Nephron progenitor cell (in vitro differentiated cells): ENCODE measurements around the gene TSEN34.
A peak's percentile ranks its signal among the peaks of the same experiment; 100 is the strongest.

Experiments used
- DNase-seq: peaks from one replicate; pipeline ENCODE4 v3.0.0; 2021
- H3K27ac Mint-ChIP-seq: 2 replicates; pipeline ENCODE4 v1.8.0; 2021; ENCODE audit warnings: mild to moderate bottlenecking, moderate library complexity, mixed read lengths
- H3K27me3 Mint-ChIP-seq: 2 replicates; pipeline ENCODE4 v1.8.0; 2021; ENCODE audit warnings: mild to moderate bottlenecking, low read depth, mixed read lengths; ENCODE audit not compliant: poor library complexity
- H3K36me3 Mint-ChIP-seq: 2 replicates; pipeline ENCODE4 v1.8.0; 2021; ENCODE audit warnings: low read depth, mixed read lengths
- H3K4me1 Mint-ChIP-seq: 2 replicates; pipeline ENCODE4 v1.8.0; 2021; ENCODE audit warnings: mixed read lengths
- H3K4me3 Mint-ChIP-seq: 2 replicates; pipeline ENCODE4 v1.8.0; 2021; ENCODE audit warnings: mild to moderate bottlenecking, moderate library complexity, mixed read lengths
- H3K9me3 Mint-ChIP-seq: 2 replicates; pipeline ENCODE4 v1.8.0; 2021; ENCODE audit warnings: mild to moderate bottlenecking, moderate library complexity, mixed read lengths
- CTCF ChIP-seq: fragments of 200-600 bp; sonication (generic); IDR thresholded peaks from 2 replicates; pipeline ENCODE4 v1.5.0; 2021; ENCODE audit warnings: antibody characterized with exemption

The TSEN34 gene

DNA sequence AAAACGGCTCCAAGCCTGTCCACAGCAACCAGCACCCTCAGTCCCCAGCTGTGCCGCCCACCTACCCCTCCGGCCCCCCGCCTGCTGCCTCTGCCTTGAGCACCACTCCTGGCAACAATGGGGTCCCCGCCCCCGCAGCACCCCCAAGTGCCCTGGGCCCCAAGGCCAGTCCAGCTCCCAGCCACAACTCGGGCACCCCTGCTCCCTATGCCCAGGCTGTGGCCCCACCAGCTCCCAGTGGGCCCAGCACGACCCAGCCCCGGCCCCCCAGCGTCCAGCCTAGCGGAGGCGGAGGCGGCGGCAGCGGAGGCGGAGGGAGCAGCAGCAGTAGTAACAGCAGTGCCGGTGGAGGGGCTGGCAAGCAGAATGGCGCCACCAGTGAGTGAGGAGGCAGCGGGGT is 43.0 kb upstream of the TSEN34 start:
- H3K4me3 Mint-ChIP-seq: no peak overlapping the region
- no peak for DNase-seq
- H3K36me3 Mint-ChIP-seq: peaks cover 55% of the 10 kb centered on the region
- peaks cover 3% of the 10 kb centered on the region for H3K27me3 Mint-ChIP-seq
- no peaks in the 10 kb centered on the region for H3K4me1 Mint-ChIP-seq
- no peaks in the 10 kb centered on the region for H3K9me3 Mint-ChIP-seq
- no peak overlapping the region for H3K27ac Mint-ChIP-seq
- no peak for TF ChIP-seq CTCF

DNA sequence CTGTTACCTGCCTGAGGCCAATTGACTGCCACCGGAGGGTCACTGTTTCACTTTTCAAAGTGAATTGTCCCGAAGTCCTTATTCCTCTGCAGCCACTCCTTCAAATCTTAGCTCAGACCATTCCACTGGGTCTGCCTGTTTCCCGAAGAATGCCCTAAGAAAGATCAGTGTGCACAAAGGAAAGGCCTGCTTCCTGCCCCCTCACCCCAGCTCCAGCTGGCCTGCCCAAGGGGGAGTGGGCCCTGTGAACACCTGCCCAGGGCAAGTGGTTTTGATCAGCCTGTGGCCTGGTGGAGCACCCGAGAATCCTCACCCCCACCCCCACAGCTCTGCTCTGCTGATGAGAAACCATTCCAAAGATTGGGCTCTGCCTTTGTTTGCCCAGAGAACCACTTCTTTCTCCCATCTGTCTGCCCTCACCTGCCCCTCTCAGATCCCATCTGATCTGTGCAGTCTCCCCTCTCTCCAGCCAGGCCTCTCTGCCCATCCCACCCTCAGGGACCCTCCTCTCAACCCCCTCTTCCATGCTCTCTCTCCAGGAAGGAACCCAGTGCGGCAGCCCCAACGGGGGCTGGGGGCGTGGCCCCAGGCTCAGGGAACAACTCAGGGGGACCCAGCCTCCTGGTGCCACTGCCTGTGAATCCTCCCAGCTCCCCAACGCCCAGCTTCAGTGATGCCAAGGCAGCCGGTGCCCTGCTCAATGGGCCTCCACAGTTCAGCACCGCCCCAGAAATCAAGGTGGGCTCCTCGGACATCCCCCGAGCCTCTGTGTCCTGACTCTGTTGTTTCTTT is 41.9 kb upstream of the TSEN34 start:
- peaks cover 53% of the 10 kb centered on the region for H3K36me3 Mint-ChIP-seq
- no peaks in the 10 kb centered on the region for H3K4me1 Mint-ChIP-seq
- H3K27me3 Mint-ChIP-seq: peaks cover 3% of the 10 kb centered on the region
- no peak for TF ChIP-seq CTCF
- no peak for DNase-seq
- H3K9me3 Mint-ChIP-seq: no peaks in the 10 kb centered on the region
- H3K27ac Mint-ChIP-seq: peak overlapping the region; percentile 56
- no peak overlapping the region for H3K4me3 Mint-ChIP-seq

DNA sequence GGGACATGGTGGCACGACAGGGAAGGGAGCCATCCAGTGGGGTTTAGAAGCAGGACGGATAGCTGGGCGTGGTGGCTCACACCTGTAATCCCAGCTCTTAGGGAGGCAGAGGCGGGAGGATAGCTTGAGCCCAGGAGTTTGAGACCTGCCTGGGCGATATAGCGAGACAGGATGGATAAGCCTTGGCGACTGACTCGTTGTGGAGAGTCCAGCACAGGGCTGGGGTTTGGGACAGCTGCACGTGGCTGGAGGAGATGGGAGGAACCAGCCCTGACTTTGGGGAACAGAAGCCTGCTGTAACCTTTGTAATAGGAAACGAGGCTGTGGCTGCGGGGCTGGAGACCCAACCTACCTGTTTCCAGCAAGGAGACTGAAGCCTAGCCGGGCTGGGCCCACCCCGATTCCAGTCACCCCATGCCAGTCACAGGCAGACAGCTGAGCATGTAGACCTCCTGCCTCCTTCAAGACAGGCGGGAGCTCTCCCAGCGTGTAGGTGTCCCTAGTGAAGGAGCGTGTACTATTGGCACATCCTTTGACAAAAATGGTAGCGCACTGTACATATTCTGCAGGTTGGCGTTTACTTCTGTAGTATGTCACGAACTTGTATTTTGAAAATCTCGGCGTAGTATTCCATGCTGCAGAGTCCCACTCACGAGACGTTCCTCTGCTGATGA is 39.6 kb upstream of the TSEN34 start:
- H3K27me3 Mint-ChIP-seq: peaks cover 3% of the 10 kb centered on the region
- no peak for DNase-seq
- H3K36me3 Mint-ChIP-seq: peaks cover 54% of the 10 kb centered on the region
- no peaks in the 10 kb centered on the region for H3K4me1 Mint-ChIP-seq
- no peaks in the 10 kb centered on the region for H3K9me3 Mint-ChIP-seq
- no peak overlapping the region for H3K4me3 Mint-ChIP-seq
- peak overlapping the region; percentile 91 for H3K27ac Mint-ChIP-seq
- no peak for TF ChIP-seq CTCF

DNA sequence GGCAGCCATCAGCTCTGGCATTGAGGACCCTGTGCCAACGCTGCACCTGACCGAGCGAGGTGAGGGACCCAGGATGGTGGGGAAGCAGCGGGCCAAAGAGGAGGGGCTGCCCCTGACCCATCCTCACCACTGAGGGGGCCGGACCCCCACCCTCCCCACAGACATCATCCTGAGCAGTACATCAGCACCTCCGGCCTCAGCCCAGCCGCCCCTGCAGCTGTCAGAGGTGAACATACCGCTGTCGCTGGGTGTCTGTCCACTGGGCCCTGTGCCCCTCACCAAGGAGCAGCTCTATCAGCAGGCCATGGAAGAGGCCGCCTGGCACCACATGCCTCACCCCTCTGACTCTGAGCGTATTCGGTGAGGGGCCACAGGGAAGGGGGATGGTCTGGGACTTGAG is 38.8 kb upstream of the TSEN34 start:
- Mint-ChIP-seq H3K4me3 (no peak overlapping the region), H3K27me3 (peaks cover 3% of the 10 kb centered on the region), H3K4me1 (no peaks in the 10 kb centered on the region), H3K36me3 (peaks cover 53% of the 10 kb centered on the region), H3K9me3 (no peaks in the 10 kb centered on the region), H3K27ac (no peak overlapping the region)
- no peak for TF ChIP-seq CTCF
- DNase-seq: no peak

- no peak for TF ChIP-seq CTCF
- H3K4me3 Mint-ChIP-seq: no peak overlapping the region
- DNase-seq: no peak
- no peaks in the 10 kb centered on the region for H3K4me1 Mint-ChIP-seq
- H3K27ac Mint-ChIP-seq: peak overlapping the region; percentile 92
- H3K9me3 Mint-ChIP-seq: no peaks in the 10 kb centered on the region
- H3K36me3 Mint-ChIP-seq: peaks cover 54% of the 10 kb centered on the region
- peaks cover 3% of the 10 kb centered on the region for H3K27me3 Mint-ChIP-seq
These were observed 38.1 kb upstream of the TSEN34 start for GRCh38 chr19:54152878-54153524.
